Measurements from ENCODE around the gene EYS.

The EYS gene

DNA sequence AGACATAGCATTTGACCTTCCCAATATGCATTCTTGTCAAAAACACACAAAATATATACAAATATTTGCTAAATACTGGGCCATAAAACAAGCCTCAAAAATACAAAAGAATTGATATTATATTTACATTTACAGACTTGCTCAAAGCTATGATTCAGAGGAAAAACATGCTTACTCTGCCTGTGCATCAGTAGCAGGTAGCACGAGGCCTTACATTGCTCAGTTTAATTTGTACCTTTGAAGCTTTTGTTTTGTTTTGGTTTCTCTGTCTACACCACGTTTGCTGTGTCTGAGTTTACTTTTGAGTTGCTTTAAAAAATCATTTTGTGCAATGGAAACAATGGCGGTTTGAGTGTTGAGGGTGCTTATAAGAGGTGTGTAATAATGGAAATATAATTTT is 1972.1 kb downstream of the EYS start:
- H3K4me3 ChIP-seq (ENCODE audit: low read length) = no peak overlapping the region
- DNase-seq (ENCODE audit: low read depth) = peak; percentile 75
- TF ChIP-seq, protein P1, sequence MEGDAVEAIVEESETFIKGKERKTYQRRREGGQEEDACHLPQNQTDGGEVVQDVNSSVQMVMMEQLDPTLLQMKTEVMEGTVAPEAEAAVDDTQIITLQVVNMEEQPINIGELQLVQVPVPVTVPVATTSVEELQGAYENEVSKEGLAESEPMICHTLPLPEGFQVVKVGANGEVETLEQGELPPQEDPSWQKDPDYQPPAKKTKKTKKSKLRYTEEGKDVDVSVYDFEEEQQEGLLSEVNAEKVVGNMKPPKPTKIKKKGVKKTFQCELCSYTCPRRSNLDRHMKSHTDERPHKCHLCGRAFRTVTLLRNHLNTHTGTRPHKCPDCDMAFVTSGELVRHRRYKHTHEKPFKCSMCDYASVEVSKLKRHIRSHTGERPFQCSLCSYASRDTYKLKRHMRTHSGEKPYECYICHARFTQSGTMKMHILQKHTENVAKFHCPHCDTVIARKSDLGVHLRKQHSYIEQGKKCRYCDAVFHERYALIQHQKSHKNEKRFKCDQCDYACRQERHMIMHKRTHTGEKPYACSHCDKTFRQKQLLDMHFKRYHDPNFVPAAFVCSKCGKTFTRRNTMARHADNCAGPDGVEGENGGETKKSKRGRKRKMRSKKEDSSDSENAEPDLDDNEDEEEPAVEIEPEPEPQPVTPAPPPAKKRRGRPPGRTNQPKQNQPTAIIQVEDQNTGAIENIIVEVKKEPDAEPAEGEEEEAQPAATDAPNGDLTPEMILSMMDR (IDR thresholded peaks at IDR 0.05; ENCODE audit: insufficient read depth, low read depth, low read length, missing control alignments) = no peak

DNA sequence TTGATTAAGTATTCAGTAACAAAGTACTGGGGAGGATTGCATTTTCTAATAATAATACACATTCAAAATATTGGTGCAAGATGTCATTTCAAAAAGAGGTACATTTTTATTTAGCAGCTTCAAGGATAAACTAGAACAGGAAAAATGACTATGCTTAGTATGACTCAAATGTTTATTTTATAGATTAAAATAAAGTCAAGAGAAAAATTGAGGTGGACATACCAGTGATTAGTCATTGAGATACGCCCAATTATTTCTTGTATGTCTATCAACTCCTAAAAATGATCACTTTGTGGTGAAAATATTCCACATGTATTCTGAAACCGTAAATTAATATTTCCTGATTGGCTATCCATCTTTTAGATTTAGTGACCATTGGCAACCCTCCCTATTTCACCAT is 1974.7 kb downstream of the EYS start:
- H3K4me3 ChIP-seq (ENCODE audit: low read length) = no peak overlapping the region
- TF ChIP-seq, protein P1 (IDR thresholded peaks at IDR 0.05; ENCODE audit: insufficient read depth, low read depth, low read length, missing control alignments) = no peak
- peak; percentile 61 for DNase-seq (ENCODE audit: low read depth)

DNA sequence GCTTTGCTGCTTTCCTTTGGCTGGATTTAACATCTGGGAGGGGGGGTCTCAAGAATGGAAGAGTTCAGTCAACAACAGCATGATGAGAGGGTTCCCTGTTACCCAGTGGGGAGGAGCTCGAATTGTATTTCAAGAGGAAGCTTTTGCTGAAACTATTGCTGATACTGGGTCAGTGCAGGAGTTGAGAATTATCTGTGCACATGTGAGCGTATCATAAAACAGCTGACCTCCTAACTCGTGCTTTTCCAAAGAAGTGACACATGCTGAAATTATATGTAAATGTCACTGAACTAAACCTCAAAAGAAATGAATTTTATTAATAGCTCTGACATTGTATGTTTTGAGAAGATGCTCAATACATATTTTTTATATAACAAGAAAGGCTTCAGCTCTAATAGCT is 1975.1 kb downstream of the EYS start:
- TF ChIP-seq, protein P1 (IDR thresholded peaks at IDR 0.05; ENCODE audit: insufficient read depth, low read depth, low read length, missing control alignments) = no peak
- H3K4me3 ChIP-seq (ENCODE audit: low read length) = no peak overlapping the region
- no peak for DNase-seq (ENCODE audit: low read depth)

DNA sequence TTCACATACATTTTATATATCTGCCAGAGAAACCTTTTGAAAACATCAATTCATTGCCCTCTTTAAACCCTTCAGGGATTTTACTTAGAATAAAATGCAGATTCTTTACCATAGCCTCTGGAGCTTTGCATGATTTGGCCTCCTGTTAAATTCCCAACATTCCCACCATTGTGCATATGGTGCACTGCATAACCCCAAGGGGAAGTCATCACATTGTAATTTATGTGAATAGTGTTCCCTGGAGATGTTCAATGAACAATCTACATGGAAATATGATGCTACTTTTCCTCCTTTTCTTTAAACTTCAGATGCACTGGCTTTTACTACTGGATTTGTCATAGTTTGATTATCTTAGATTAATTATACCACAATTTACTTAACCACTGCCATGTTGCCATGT is 1976.7 kb downstream of the EYS start:
- DNase-seq (ENCODE audit: low read depth) = no peak
- TF ChIP-seq, protein P1 (IDR thresholded peaks at IDR 0.05; ENCODE audit: insufficient read depth, low read depth, low read length, missing control alignments) = no peak

DNA sequence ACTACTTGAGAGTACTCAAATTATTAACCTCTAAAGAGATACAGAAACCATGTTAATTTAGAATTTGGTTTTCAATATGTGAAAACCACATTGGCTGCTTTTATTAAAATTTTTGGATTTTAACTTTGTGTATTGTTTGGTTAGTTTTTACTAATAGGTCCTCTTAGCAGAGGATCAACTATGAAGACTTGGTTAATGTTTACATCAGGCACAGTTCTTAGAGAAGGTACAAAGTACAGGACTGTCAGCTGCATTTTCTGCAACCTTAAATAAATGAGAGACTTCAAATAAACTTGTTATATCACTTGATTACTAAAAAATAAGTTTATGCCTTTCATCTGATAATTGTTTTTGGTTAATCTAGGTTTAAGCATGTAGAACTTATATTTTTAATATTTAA is 1982.3 kb downstream of the EYS start:
- DNase-seq (ENCODE audit: low read depth) = no peak
- TF ChIP-seq, protein P1 (IDR thresholded peaks at IDR 0.05; ENCODE audit: insufficient read depth, low read depth, low read length, missing control alignments) = no peak
- H3K4me3 ChIP-seq (ENCODE audit: low read length) = no peak overlapping the region

More for the DNA sequence above, 1976.7 kb downstream of the EYS start:
- H3K4me3 ChIP-seq (ENCODE audit: low read length) = no peak overlapping the region

DNA sequence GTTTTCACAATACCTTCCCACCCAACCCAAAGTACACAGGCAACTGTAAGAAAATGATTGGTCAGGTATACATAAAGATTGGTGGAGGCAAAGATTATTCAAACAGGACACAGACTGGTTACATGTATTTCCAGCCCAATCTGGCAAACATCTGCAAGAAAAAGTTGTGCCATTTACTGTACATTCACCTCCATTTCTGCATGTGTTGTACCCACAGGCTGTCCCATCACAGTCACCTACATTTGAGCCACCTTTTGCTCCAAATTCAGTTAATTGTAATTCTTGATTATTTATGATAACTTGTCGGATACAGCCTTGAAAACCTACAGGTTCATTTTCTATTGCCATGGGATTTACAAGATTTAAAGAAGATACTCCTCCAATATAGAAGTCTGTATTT is 1985.8 kb downstream of the EYS start:
- TF ChIP-seq, protein P1 (IDR thresholded peaks at IDR 0.05; ENCODE audit: insufficient read depth, low read depth, low read length, missing control alignments) = no peak
- no peak overlapping the region for H3K4me3 ChIP-seq (ENCODE audit: low read length)
- DNase-seq (ENCODE audit: low read depth) = no peak

DNA sequence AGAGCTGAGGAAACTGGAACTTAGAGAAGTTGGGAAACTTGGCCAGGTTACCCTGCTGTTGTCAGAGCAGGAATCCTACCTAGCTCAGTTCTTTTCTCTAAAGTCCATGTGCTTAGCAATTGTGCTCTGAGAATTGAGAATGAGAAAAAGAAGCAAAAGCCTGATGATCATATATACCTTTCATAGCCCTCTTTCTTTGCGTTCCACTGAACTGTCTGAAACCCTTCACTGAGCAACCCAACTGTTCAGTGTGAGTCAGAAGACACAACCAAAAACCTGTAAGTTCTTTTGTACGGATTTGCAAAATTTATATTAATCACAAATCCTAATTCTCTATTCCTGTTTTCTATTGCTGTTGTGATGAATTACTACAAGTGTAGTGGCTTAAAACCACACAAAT is 1990.9 kb downstream of the EYS start:
- H3K4me3 ChIP-seq (ENCODE audit: low read length) = no peak overlapping the region
- DNase-seq (ENCODE audit: low read depth) = no peak
- TF ChIP-seq, protein P1 (IDR thresholded peaks at IDR 0.05; ENCODE audit: insufficient read depth, low read depth, low read length, missing control alignments) = no peak
